Measurements from ENCODE around the gene PCDHGA2. TPM values are rescaled to one million over a fixed set of nuclear protein-coding genes. Genes with fewer than 3 reads are reported as not detected.

Gene PCDHGA2
- total and polyA plus RNA-seq, 2 experiments from 2014 or later: not detected

GRCh38 chr5:141319699-141320098 is 18.9 kb upstream of the PCDHGA2 start:
- H4K20me1 ChIP-seq (ENCODE audit: insufficient read depth, poor library complexity, severe bottlenecking): no peaks in the 10 kb centered on the region
- peak overlapping the region; percentile 99 for H3K27ac ChIP-seq
- H3K4me1 ChIP-seq (ENCODE audit: insufficient read depth): no peaks in the 10 kb centered on the region
- peak overlapping the region; percentile 56 for H3K4me3 ChIP-seq
- peaks cover 20% of the 10 kb centered on the region for H3K36me3 ChIP-seq (replicated peaks; ENCODE audit: insufficient read depth, low read depth)
- H3K4me2 ChIP-seq: peak overlapping the region; percentile 71
- 80% methylated on average over 5 of the region's 5 CpGs for WGBS (ENCODE audit: low lambda C conversion rate, missing lambda C conversion rate)
- peaks cover 48% of the 10 kb centered on the region for H3K79me2 ChIP-seq
- no peak for DNase-seq (ENCODE audit: low spot score)
- no peaks in the 10 kb centered on the region for H3K27me3 ChIP-seq
- H2AFZ ChIP-seq: no peak overlapping the region
- peaks cover 62% of the 10 kb centered on the region for H3K9me3 ChIP-seq (ENCODE audit: low read depth)
- TF ChIP-seq CTCF (IDR thresholded peaks at IDR 0.05; ENCODE audit: poor library complexity) (no peak), EZH2 (IDR thresholded peaks at IDR 0.05; ENCODE audit: borderline replicate concordance) (no peak), EZH2phosphoT487 (IDR thresholded peaks at IDR 0.05; ENCODE audit: low read depth, severe bottlenecking, unreplicated experiment) (no peak)
- H3K9me2 ChIP-seq (replicated peaks; ENCODE audit: insufficient read depth): no peaks in the 10 kb centered on the region

- peak; percentile 97 for DNase-seq (ENCODE audit: low spot score)
- no peaks in the 10 kb centered on the region for H3K4me1 ChIP-seq (ENCODE audit: insufficient read depth)
- TF ChIP-seq CTCF (IDR thresholded peaks at IDR 0.05; ENCODE audit: poor library complexity) (peak; percentile 88), EZH2phosphoT487 (IDR thresholded peaks at IDR 0.05; ENCODE audit: low read depth, severe bottlenecking, unreplicated experiment) (no peak)
- H4K20me1 ChIP-seq (ENCODE audit: insufficient read depth, poor library complexity, severe bottlenecking): no peaks in the 10 kb centered on the region
- H3K4me3 ChIP-seq: peak within 1 kb of the TSS; percentile 84
- H3K79me2 ChIP-seq: peaks cover 41% of the 10 kb centered on the region
- no peaks in the 10 kb centered on the region for H3K9me2 ChIP-seq (replicated peaks; ENCODE audit: insufficient read depth)
- no peaks in the 10 kb centered on the region for H3K27me3 ChIP-seq
- peak within 1 kb of the TSS; percentile 78 for H3K4me2 ChIP-seq
- 1% methylated on average over 66 of the region's 67 CpGs for WGBS (ENCODE audit: low lambda C conversion rate, missing lambda C conversion rate)
- peaks cover 20% of the 10 kb centered on the region for H3K36me3 ChIP-seq (replicated peaks; ENCODE audit: insufficient read depth, low read depth)
- peaks cover 55% of the 10 kb centered on the region for H3K9me3 ChIP-seq (ENCODE audit: low read depth)
- peak within 1 kb of the TSS; percentile 99 for H2AFZ ChIP-seq
- peak within 1 kb of the TSS; percentile 99 for H3K27ac ChIP-seq
These were observed 18.1 kb upstream of the PCDHGA2 start, which contains the start of gene TAF7 for GRCh38 chr5:141320225-141321169. TAF7 (minus strand) TSS chr5:141320784; CDS start chr5:141320044, 740 bp downstream.

- no peaks in the 10 kb centered on the region for H3K9me2 ChIP-seq (replicated peaks; ENCODE audit: insufficient read depth)
- 93% methylated on average over 3 of the region's 3 CpGs for WGBS (ENCODE audit: low lambda C conversion rate, missing lambda C conversion rate)
- no peak overlapping the region for H2AFZ ChIP-seq
- no peaks in the 10 kb centered on the region for H3K27me3 ChIP-seq
- peaks cover 20% of the 10 kb centered on the region for H3K36me3 ChIP-seq (replicated peaks; ENCODE audit: insufficient read depth, low read depth)
- no peak for TF ChIP-seq CTCF (IDR thresholded peaks at IDR 0.05; ENCODE audit: poor library complexity)
- TF ChIP-seq EZH2phosphoT487 (IDR thresholded peaks at IDR 0.05; ENCODE audit: low read depth, severe bottlenecking, unreplicated experiment): no peak
- TF ChIP-seq EZH2 (IDR thresholded peaks at IDR 0.05; ENCODE audit: borderline replicate concordance): no peak
- peaks cover 39% of the 10 kb centered on the region for H3K9me3 ChIP-seq (ENCODE audit: low read depth)
- no peak for DNase-seq (ENCODE audit: low spot score)
- peaks cover 27% of the 10 kb centered on the region for H3K79me2 ChIP-seq
- no peaks in the 10 kb centered on the region for H4K20me1 ChIP-seq (ENCODE audit: insufficient read depth, poor library complexity, severe bottlenecking)
- H3K4me1 ChIP-seq (ENCODE audit: insufficient read depth): no peaks in the 10 kb centered on the region
- no peak overlapping the region for H3K4me3 ChIP-seq
- H3K4me2 ChIP-seq: no peak overlapping the region
- H3K27ac ChIP-seq: no peak overlapping the region
These were observed 16.3 kb upstream of the PCDHGA2 start for GRCh38 chr5:141322261-141322660.

Data from hepatocyte (in vitro differentiated cells).